Brain microvascular endothelial cell (primary cell): Measurements from ENCODE around the gene SIRT1.

Experiments
- DNase-seq: peaks from one replicate; pipeline ENCODE4 v3.0.0-alpha.2; 2020
- H3K27ac ChIP-seq: fragments of 250-450 bp; sonication (Bioruptor Pico); 2 replicates; pipeline ENCODE4 v1.5.1; 2020; ENCODE audit warnings: mild to moderate bottlenecking, moderate library complexity
- H3K27me3 ChIP-seq: fragments of 250-450 bp; sonication (Bioruptor Pico); replicated peaks from 2 replicates; pipeline ENCODE4 v1.5.1; 2020; ENCODE audit warnings: mild to moderate bottlenecking
- H3K36me3 ChIP-seq: fragments of 250-450 bp; sonication (Bioruptor Pico); replicated peaks from 2 replicates; pipeline ENCODE4 v1.5.1; 2020; ENCODE audit warnings: mild to moderate bottlenecking
- H3K4me3 ChIP-seq: 2 replicates; pipeline ENCODE4 v1.5.1; 2011; ENCODE audit warnings: low read depth, mild to moderate bottlenecking, control low read depth, low read length, moderate library complexity
- in situ Hi-C: cut with HindIII; loops from 2 replicates; pipeline ENCODE4 v1.10.0; 2017; ENCODE audit warnings: low sequenced_read_pairs, low pct_ligation_motif_present
- TF ChIP-seq, protein P1 (sequence below): IDR thresholded peaks from 2 replicates; pipeline ENCODE4 v1.5.1; 2011; ENCODE audit warnings: low read depth, mild to moderate bottlenecking, moderate library complexity, low read length, control low read depth, inconsistent platforms; ENCODE audit errors: missing control alignments

Gene SIRT1

GRCh38 chr10:67926951-67927350 lies 42.5 kb downstream of the SIRT1 start:
- in situ Hi-C loops, result no loop called here
- Histone ChIP-seq H3K4me3 (no peak overlapping the region), H3K27me3 (no peaks in the 10 kb centered on the region), H3K27ac (no peak overlapping the region), H3K36me3 (peaks cover 42% of the 10 kb centered on the region)
- TF ChIP-seq, protein P1, sequence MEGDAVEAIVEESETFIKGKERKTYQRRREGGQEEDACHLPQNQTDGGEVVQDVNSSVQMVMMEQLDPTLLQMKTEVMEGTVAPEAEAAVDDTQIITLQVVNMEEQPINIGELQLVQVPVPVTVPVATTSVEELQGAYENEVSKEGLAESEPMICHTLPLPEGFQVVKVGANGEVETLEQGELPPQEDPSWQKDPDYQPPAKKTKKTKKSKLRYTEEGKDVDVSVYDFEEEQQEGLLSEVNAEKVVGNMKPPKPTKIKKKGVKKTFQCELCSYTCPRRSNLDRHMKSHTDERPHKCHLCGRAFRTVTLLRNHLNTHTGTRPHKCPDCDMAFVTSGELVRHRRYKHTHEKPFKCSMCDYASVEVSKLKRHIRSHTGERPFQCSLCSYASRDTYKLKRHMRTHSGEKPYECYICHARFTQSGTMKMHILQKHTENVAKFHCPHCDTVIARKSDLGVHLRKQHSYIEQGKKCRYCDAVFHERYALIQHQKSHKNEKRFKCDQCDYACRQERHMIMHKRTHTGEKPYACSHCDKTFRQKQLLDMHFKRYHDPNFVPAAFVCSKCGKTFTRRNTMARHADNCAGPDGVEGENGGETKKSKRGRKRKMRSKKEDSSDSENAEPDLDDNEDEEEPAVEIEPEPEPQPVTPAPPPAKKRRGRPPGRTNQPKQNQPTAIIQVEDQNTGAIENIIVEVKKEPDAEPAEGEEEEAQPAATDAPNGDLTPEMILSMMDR, result no peak
- no peak for DNase-seq

DNA sequence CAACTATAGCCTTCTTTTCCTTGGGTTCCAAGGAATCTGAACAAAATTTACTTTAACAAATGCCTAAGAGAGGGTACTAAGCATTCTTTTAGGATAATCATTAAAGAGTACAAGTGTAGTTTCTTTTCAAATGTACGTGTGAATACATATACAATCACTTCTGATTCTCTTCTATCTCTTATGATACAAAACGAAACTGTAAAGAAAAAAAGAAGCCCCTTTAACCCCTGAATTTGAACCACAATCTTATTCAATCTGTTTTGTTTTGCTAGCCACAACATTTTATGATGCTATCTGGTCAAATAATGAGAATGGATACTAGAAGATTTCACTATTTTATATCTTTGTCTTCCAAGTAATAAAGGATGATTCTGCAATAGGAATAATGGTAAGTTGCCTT lies 48.7 kb downstream of the SIRT1 start:
- Histone ChIP-seq H3K27me3 (no peaks in the 10 kb centered on the region), H3K36me3 (peaks cover 43% of the 10 kb centered on the region), H3K27ac (no peak overlapping the region), H3K4me3 (no peak overlapping the region)
- TF ChIP-seq, protein P1, result no peak
- in situ Hi-C loops, result no loop called here
- DNase-seq, result no peak

DNA sequence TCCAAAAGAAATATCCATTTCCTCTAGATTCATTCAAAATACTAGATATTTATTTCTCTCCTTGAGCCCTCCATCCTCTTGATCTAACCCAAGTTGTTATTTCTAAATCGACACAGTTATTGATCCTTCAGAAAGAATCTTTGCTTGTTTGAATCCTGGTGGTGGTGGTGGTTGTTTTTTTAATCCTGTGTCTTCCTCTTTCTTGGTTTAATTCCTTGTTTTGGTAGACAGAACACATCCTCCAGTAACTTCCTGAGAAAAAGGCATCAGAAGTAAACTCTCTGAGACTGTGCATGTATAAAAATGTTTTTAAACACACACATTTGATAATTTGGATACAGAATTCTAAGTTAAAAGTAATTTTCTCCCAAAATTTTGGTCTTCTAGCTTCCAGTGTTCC lies 49.9 kb downstream of the SIRT1 start:
- Histone ChIP-seq H3K27me3 (no peaks in the 10 kb centered on the region), H3K4me3 (no peak overlapping the region), H3K36me3 (peaks cover 45% of the 10 kb centered on the region), H3K27ac (no peak overlapping the region)
- TF ChIP-seq, protein P1, result no peak
- in situ Hi-C loops, result no loop called here
- DNase-seq, result no peak

DNA sequence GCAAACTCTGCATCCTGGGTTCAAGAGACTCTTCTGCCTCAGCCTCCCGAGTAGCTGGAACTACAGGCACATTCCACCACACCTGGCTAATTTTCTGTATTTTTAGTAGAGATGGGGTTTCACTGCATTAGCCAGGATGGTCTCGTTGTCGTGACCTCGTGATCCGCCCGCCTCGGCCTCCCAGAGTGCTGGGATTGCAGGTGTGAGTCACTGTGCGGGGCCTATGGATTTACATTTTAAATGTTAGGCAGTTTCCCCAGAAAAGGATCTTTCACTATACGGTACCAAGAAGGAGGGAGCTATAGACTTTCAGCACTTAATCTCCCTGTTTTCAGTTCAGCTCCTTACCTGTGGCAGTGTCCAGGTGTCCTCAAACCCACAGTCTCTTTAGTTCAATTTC lies 50.8 kb downstream of the SIRT1 start:
- no peak for DNase-seq
- Histone ChIP-seq H3K27ac (no peak overlapping the region), H3K27me3 (no peaks in the 10 kb centered on the region), H3K4me3 (no peak overlapping the region), H3K36me3 (peaks cover 42% of the 10 kb centered on the region)
- TF ChIP-seq, protein P1, result no peak
- in situ Hi-C loops, result no loop called here

- H3K36me3 ChIP-seq, result peaks cover 38% of the 10 kb centered on the region
- H3K27ac ChIP-seq, result no peak overlapping the region
Observed at GRCh38 chr10:67936416-67936815, 52.0 kb downstream of the SIRT1 start.

DNA sequence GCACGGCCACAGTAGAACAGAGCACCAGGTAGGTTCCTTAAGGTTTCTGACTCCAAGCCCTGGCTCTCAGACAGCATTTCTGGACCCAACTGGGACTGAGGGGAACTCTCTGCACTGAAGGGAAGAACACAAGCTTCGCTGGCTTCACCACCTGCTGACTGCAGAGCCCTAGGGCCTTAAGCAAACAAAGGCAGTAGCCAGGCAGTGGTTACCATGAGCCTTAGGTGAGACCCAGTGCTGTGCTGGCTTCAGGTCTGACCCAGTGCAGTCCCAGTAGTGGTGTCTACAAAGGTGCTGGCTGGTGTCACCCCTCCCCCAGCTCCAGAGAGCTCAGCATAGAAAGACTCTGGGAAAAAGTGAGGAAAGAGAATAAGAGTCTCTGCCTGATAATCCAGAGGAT lies 59.5 kb downstream of the SIRT1 start:
- in situ Hi-C loops, result no loop called here
- DNase-seq, result no peak
- Histone ChIP-seq H3K27me3 (no peaks in the 10 kb centered on the region), H3K36me3 (peaks cover 29% of the 10 kb centered on the region), H3K27ac (no peak overlapping the region), H3K4me3 (no peak overlapping the region)
- TF ChIP-seq, protein P1, result no peak

More at GRCh38 chr10:67936416-67936815, 52.0 kb downstream of the SIRT1 start:
- Histone ChIP-seq H3K27me3 (no peaks in the 10 kb centered on the region), H3K4me3 (no peak overlapping the region)
- peak; percentile 11 for DNase-seq
- TF ChIP-seq, protein P1, result no peak
- in situ Hi-C loops, result no loop called here
